ENCODE measurements around the gene PRSS1.

The PRSS1 gene

GRCh38 chr7:142793156-142793555 lies 43.9 kb downstream of the PRSS1 start:
- no peak for DNase-seq (ENCODE audit: low read depth in 2 of 2)

GRCh38 chr7:142795339-142795863 lies 46.1 kb downstream of the PRSS1 start:
- no peak for DNase-seq (ENCODE audit: low read depth in 2 of 2)

GRCh38 chr7:142796001-142796500 lies 46.8 kb downstream of the PRSS1 start:
- DNase-seq (ENCODE audit: low read depth in 2 of 2), result no peak

- no peak for DNase-seq (ENCODE audit: low read depth in 2 of 2)
Observed at GRCh38 chr7:142796501-142797390, 47.5 kb downstream of the PRSS1 start.

GRCh38 chr7:142797391-142798377 lies 48.4 kb downstream of the PRSS1 start:
- no peak for DNase-seq (ENCODE audit: low read depth in 2 of 2)

GRCh38 chr7:142798451-142799436 lies 49.5 kb downstream of the PRSS1 start:
- no peak for DNase-seq (ENCODE audit: low read depth in 2 of 2)

GRCh38 chr7:142799437-142799835 lies 50.2 kb downstream of the PRSS1 start:
- DNase-seq (ENCODE audit: low read depth in 2 of 2), result no peak

GRCh38 chr7:142800088-142800487 lies 50.8 kb downstream of the PRSS1 start:
- no peak for DNase-seq (ENCODE audit: low read depth in 2 of 2)

GRCh38 chr7:142800699-142801260 lies 51.5 kb downstream of the PRSS1 start:
- no peak for DNase-seq (ENCODE audit: low read depth in 2 of 2)

GRCh38 chr7:142801601-142802295 lies 52.5 kb downstream of the PRSS1 start:
- no peak for DNase-seq (ENCODE audit: low read depth in 2 of 2)

- DNase-seq (ENCODE audit: low read depth in 2 of 2), result no peak
Observed at GRCh38 chr7:142802301-142802700, 53.0 kb downstream of the PRSS1 start.
